Measurements from ENCODE around the gene EHMT1.

EHMT1 gene

DNA sequence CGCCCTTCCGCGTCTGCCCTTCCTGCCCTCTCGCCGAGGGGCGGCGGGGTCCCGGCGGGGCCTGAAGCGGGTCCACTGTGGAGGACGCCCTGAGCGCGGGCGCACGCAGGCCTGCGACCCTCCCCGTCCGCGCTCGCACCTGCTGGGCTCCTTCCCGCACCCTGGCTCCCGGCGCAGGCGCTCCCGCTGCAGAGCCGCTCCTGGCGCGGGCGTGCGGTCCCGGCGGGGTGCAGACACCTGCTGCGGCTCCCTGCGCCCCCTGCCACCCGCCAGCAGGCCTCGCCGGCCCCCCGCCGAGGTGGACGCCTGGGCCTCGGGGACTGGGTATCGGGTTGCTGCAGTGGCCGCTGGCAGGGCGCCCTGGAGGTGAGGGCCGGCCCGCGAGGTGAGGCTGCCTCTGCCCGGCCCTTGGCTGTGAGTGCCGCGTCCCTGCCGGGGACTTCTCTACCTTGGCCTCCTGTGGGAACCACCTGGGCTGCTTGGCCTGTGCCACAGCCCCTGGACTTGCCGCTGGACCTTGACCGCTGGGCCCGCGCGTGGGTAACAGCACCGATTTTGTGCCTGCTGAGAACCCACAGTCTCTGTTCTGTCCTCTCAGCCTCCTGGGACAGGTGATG is 12.7 kb upstream of the EHMT1 start:
- Histone ChIP-seq H3K4me1 (ENCODE audit: control insufficient read depth, insufficient read depth, low read length) (peaks cover 14% of the 10 kb centered on the region), H3K27me3 (ENCODE audit: control insufficient read depth, insufficient read depth, low read length, poor library complexity, severe bottlenecking) (peaks cover 25% of the 10 kb centered on the region), H3K27ac (ENCODE audit: insufficient read depth, low read depth, low read length, poor library complexity, severe bottlenecking) (no peak overlapping the region), H3K4me3 (ENCODE audit: insufficient read depth, low read depth, low read length) (peak overlapping the region; percentile 47), H3K36me3 (ENCODE audit: control insufficient read depth, insufficient read depth, low read length) (no peaks in the 10 kb centered on the region), H3K9me3 (ENCODE audit: control insufficient read depth, low read length) (no peaks in the 10 kb centered on the region)
- 7 to 9% methylated on average over 57 of the region's 57 CpGs for WGBS, 2 experiments

GRCh38 chr9:137606734-137607138 is 12.1 kb upstream of the EHMT1 start:
- 85 to 89% methylated on average over 13 of the region's 13 CpGs for WGBS, 2 experiments
- Histone ChIP-seq H3K27me3 (ENCODE audit: control insufficient read depth, insufficient read depth, low read length, poor library complexity, severe bottlenecking) (peaks cover 25% of the 10 kb centered on the region), H3K27ac (ENCODE audit: insufficient read depth, low read depth, low read length, poor library complexity, severe bottlenecking) (no peak overlapping the region), H3K9me3 (ENCODE audit: control insufficient read depth, low read length) (no peaks in the 10 kb centered on the region), H3K4me3 (ENCODE audit: insufficient read depth, low read depth, low read length) (peak overlapping the region; percentile 47), H3K36me3 (ENCODE audit: control insufficient read depth, insufficient read depth, low read length) (no peaks in the 10 kb centered on the region), H3K4me1 (ENCODE audit: control insufficient read depth, insufficient read depth, low read length) (peaks cover 14% of the 10 kb centered on the region)

DNA sequence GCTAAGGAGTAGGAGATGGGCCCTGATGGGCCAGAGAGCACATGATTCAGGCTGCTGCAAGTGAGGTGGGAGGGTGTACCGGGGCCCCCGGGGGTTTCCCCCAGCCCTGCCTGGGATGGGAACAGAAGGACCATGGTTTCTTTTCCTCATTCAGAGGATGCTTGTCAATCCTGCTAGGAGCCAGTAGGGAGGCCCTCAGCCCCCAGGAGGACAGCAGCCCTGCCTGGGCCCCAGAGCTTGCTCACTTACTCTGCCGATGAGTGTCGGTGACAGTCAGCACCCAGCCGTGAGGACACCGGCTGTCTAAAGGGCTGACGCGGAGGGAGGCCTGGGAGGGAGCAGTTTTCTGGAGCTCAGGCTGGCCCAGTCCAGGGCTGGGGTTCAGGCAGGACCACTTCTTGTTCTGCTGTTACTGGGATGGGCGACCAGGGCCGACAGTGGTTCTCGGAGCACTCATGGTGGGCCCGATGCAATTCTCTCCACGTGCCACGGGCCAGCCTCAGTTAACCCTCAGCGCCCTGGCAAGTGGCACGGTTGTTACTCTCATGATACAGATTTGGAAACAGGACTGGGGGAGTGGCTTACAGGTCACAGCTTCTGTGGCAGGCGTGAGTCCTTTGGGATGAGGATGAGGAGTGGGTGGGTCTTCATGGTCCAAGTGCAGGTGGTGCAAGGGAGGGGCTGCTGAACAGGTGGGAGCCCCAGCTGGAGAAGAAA is 11.5 kb upstream of the EHMT1 start:
- H3K9me3 ChIP-seq (ENCODE audit: control insufficient read depth, low read length): no peaks in the 10 kb centered on the region
- H3K4me3 ChIP-seq (ENCODE audit: insufficient read depth, low read depth, low read length): no peak overlapping the region
- H3K4me1 ChIP-seq (ENCODE audit: control insufficient read depth, insufficient read depth, low read length): peaks cover 14% of the 10 kb centered on the region
- peaks cover 25% of the 10 kb centered on the region for H3K27me3 ChIP-seq (ENCODE audit: control insufficient read depth, insufficient read depth, low read length, poor library complexity, severe bottlenecking)
- WGBS, 2 experiments: 82 to 85% methylated on average over 17 of the region's 17 CpGs
- H3K27ac ChIP-seq (ENCODE audit: insufficient read depth, low read depth, low read length, poor library complexity, severe bottlenecking): no peak overlapping the region
- no peaks in the 10 kb centered on the region for H3K36me3 ChIP-seq (ENCODE audit: control insufficient read depth, insufficient read depth, low read length)

- peaks cover 9% of the 10 kb centered on the region for H3K4me1 ChIP-seq (ENCODE audit: control insufficient read depth, insufficient read depth, low read length)
- no peak overlapping the region for H3K27ac ChIP-seq (ENCODE audit: insufficient read depth, low read depth, low read length, poor library complexity, severe bottlenecking)
- H3K36me3 ChIP-seq (ENCODE audit: control insufficient read depth, insufficient read depth, low read length): peaks cover 11% of the 10 kb centered on the region
- H3K9me3 ChIP-seq (ENCODE audit: control insufficient read depth, low read length): no peaks in the 10 kb centered on the region
- 84 to 85% methylated on average over 6 of the region's 6 CpGs for WGBS, 2 experiments
- H3K27me3 ChIP-seq (ENCODE audit: control insufficient read depth, insufficient read depth, low read length, poor library complexity, severe bottlenecking): peaks cover 11% of the 10 kb centered on the region
- H3K4me3 ChIP-seq (ENCODE audit: insufficient read depth, low read depth, low read length): no peak overlapping the region
Observed at GRCh38 chr9:137610944-137611343, 7.9 kb upstream of the EHMT1 start.

DNA sequence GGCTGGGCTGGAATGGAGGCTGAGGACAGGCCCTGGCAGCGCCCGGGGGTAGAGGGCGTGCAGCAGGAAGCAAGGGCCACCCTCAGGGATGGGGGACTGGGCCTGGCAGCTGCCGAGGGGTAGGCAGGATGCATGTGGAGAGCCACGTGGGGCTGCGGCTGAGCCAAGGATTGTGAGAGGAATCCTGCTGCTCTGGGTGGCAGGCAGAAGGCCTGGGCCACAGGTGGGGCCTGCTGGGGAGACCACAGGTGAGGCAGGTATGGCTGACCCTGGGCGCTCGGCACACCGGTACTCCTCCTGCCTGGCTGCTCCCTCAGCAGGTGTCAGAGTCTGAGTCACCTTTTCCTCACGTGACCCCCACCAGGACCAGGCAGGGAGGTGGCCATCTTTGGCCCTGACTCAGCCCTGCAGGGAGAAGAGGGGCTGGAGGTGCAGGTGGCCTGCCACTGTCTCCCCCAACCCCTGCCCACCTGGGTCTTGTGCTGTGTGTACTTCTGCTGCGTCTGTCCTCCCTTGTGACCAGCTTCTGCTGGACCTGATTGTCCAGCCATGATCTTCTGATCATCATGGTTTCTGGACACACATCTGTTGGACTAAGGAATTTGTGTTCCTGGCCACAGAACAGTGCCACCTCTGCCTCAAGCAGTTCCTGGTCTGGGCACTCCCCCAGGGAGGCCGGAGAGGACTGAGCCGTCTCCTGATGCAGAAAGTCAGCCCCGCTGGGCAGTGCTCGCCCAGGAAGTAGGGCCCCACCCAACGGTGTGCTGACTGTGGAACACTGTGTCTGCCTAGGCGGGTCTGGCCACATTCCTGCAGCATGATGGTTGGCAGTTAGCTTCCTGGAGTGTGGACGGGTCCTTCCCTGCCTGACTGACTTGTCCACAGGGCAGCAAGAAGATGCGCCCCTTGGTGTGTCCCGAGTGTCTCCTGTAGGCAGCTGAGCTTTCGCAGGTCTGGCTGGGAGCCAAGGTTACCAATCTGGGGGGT is 6.9 kb upstream of the EHMT1 start:
- H3K27ac ChIP-seq (ENCODE audit: insufficient read depth, low read depth, low read length, poor library complexity, severe bottlenecking): no peak overlapping the region
- H3K4me3 ChIP-seq (ENCODE audit: insufficient read depth, low read depth, low read length): no peak overlapping the region
- H3K4me1 ChIP-seq (ENCODE audit: control insufficient read depth, insufficient read depth, low read length): peaks cover 7% of the 10 kb centered on the region
- H3K36me3 ChIP-seq (ENCODE audit: control insufficient read depth, insufficient read depth, low read length): peaks cover 11% of the 10 kb centered on the region
- peaks cover under 1% of the 10 kb centered on the region for H3K27me3 ChIP-seq (ENCODE audit: control insufficient read depth, insufficient read depth, low read length, poor library complexity, severe bottlenecking)
- 86 to 87% methylated on average over 21 of the region's 21 CpGs for WGBS, 2 experiments
- no peaks in the 10 kb centered on the region for H3K9me3 ChIP-seq (ENCODE audit: control insufficient read depth, low read length)

DNA sequence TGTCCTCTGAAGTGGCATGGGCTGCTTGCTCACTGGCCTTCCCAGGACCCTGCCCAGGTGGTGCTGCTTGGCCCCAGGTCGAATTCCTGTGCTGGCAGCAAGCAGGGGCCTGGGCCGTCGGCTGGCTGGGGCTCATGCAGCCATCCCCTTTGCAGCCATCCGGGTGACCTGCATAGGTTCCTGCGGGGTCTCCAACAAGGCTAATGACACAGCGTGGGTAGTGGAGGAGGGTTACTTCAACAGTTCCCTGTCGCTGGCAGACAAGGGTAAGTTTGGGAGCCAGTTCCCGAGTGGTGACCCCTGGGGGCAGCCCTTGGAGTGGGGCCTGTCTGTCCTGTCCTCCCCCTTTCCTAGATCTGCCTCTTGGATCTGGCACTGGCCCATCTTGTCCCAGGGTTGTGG is 6.1 kb upstream of the EHMT1 start:
- H3K9me3 ChIP-seq (ENCODE audit: control insufficient read depth, low read length): no peaks in the 10 kb centered on the region
- H3K27ac ChIP-seq (ENCODE audit: insufficient read depth, low read depth, low read length, poor library complexity, severe bottlenecking): no peak overlapping the region
- peaks cover 11% of the 10 kb centered on the region for H3K36me3 ChIP-seq (ENCODE audit: control insufficient read depth, insufficient read depth, low read length)
- WGBS, 2 experiments: 81 to 85% methylated on average over 8 of the region's 8 CpGs
- no peaks in the 10 kb centered on the region for H3K27me3 ChIP-seq (ENCODE audit: control insufficient read depth, insufficient read depth, low read length, poor library complexity, severe bottlenecking)
- H3K4me1 ChIP-seq (ENCODE audit: control insufficient read depth, insufficient read depth, low read length): peaks cover 4% of the 10 kb centered on the region
- H3K4me3 ChIP-seq (ENCODE audit: insufficient read depth, low read depth, low read length): no peak overlapping the region

DNA sequence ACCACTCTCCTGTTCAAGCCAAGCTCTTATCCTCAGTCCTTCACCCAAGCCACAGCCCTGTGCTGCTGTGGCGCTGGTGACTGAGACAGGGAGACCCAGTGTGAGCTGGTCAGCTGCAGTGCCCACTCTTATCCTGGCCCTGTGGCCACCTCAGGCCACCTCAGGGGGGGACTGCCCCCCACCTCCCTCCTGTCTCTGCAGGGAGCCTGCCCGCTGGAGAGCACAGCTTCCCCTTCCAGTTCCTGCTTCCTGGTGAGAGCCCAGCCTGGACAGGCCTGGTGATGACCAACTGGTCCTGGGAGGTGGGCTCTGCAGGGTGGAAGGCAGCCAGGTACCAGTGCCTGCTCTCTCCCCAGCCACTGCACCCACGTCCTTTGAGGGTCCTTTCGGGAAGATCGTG is 5.5 kb upstream of the EHMT1 start:
- no peak overlapping the region for H3K4me3 ChIP-seq (ENCODE audit: insufficient read depth, low read depth, low read length)
- 94 to 96% methylated on average over 5 of the region's 5 CpGs for WGBS, 2 experiments
- H3K27ac ChIP-seq (ENCODE audit: insufficient read depth, low read depth, low read length, poor library complexity, severe bottlenecking): no peak overlapping the region
- H3K9me3 ChIP-seq (ENCODE audit: control insufficient read depth, low read length): no peaks in the 10 kb centered on the region
- peaks cover 4% of the 10 kb centered on the region for H3K4me1 ChIP-seq (ENCODE audit: control insufficient read depth, insufficient read depth, low read length)
- peaks cover 11% of the 10 kb centered on the region for H3K36me3 ChIP-seq (ENCODE audit: control insufficient read depth, insufficient read depth, low read length)
- no peaks in the 10 kb centered on the region for H3K27me3 ChIP-seq (ENCODE audit: control insufficient read depth, insufficient read depth, low read length, poor library complexity, severe bottlenecking)

DNA sequence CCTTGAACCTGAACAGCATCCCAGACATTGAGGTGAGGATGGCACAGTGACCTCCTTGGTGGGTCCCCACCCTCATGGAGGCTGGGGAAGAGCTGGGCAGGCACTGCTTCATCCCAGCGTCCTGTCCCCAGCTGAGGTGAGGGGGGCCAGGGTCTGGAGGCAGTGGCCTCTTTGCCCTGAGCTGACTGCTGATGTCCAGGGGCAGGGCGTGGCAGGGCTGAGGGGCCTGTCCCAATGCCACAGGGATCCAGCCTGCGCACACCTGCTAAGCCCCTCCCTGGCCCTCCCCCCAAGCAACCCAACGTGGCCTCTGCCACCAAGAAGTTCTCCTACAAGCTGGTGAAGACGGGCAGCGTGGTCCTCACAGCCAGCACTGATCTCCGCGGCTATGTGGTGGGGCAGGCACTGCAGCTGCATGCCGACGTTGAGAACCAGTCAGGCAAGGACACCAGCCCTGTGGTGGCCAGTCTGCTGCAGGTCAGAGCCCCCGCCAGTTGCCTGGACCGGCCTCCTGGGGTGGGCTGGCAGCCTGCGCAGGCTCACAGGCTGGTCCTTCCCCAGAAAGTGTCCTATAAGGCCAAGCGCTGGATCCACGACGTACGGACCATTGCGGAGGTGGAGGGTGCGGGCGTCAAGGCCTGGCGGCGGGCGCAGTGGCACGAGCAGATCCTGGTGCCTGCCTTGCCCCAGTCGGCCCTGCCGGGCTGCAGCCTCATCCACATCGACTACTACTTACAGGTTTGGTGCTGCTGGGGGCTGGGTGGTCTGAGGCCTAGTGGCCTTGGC is 4.9 kb upstream of the EHMT1 start:
- Histone ChIP-seq H3K27me3 (ENCODE audit: control insufficient read depth, insufficient read depth, low read length, poor library complexity, severe bottlenecking) (no peaks in the 10 kb centered on the region), H3K27ac (ENCODE audit: insufficient read depth, low read depth, low read length, poor library complexity, severe bottlenecking) (no peak overlapping the region)
- WGBS, 2 experiments: 96% methylated on average over 27 of the region's 27 CpGs

DNA sequence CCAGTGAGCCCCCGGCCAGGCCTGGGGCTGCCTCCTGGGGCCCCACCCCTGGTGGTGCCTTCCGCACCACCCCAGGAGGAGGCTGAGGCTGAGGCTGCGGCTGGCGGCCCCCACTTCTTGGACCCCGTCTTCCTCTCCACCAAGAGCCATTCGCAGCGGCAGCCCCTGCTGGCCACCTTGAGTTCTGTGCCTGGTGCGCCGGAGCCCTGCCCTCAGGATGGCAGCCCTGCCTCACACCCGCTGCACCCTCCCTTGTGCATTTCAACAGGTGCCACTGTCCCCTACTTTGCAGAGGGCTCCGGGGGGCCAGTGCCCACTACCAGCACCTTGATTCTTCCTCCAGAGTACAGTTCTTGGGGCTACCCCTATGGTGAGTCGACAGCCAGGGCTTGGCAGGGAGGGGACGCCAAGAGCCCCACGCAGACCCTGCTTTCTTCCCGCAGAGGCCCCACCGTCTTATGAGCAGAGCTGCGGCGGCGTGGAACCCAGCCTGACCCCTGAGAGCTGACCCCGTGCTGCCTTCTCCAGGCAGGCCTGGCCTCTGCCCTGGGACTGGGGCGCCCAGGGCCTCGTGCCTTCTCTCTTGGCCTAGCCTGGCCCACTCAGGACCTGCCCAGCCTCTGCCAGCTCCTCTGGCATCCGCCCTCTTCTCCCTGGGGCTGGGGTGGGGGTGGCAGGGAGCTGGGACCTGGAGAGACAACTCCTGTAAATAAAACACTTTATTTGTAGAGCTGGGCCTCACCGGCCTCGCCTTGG is 4.0 kb upstream of the EHMT1 start:
- WGBS, 2 experiments: 95% methylated on average over 25 of the region's 25 CpGs

More for the DNA sequence above, 4.9 kb upstream of the EHMT1 start:
- peaks cover 11% of the 10 kb centered on the region for H3K36me3 ChIP-seq (ENCODE audit: control insufficient read depth, insufficient read depth, low read length)
- no peak overlapping the region for H3K4me3 ChIP-seq (ENCODE audit: insufficient read depth, low read depth, low read length)
- H3K9me3 ChIP-seq (ENCODE audit: control insufficient read depth, low read length): no peaks in the 10 kb centered on the region
- H3K4me1 ChIP-seq (ENCODE audit: control insufficient read depth, insufficient read depth, low read length): peaks cover 4% of the 10 kb centered on the region

More for the DNA sequence above, 4.0 kb upstream of the EHMT1 start:
- peaks cover 4% of the 10 kb centered on the region for H3K4me1 ChIP-seq (ENCODE audit: control insufficient read depth, insufficient read depth, low read length)
- H3K27ac ChIP-seq (ENCODE audit: insufficient read depth, low read depth, low read length, poor library complexity, severe bottlenecking): no peak overlapping the region
- no peaks in the 10 kb centered on the region for H3K27me3 ChIP-seq (ENCODE audit: control insufficient read depth, insufficient read depth, low read length, poor library complexity, severe bottlenecking)
- H3K36me3 ChIP-seq (ENCODE audit: control insufficient read depth, insufficient read depth, low read length): peaks cover 11% of the 10 kb centered on the region
- no peak overlapping the region for H3K4me3 ChIP-seq (ENCODE audit: insufficient read depth, low read depth, low read length)
- no peaks in the 10 kb centered on the region for H3K9me3 ChIP-seq (ENCODE audit: control insufficient read depth, low read length)
